ENCODE measurements around the gene MOB3B.
"Not testable (repeated sequence)": the region's sequence is repeated elsewhere in the genome, so short reads cannot be mapped to it uniquely, and the experiment has no call there.

MOB3B gene

GRCh38 chr9:27426511-27427271 lies 102.9 kb downstream of the MOB3B start:
- DNase-seq (ENCODE audit: low read depth in 2 of 3, low spot score in 2 of 3) = no peak

GRCh38 chr9:27425827-27426510 lies 103.6 kb downstream of the MOB3B start:
- DNase-seq (ENCODE audit: low read depth in 2 of 3, low spot score in 2 of 3) = no peak

- DNase-seq (ENCODE audit: low read depth in 2 of 3, low spot score in 2 of 3) = no peak
Measured at GRCh38 chr9:27423915-27424710, 105.5 kb downstream of the MOB3B start.

GRCh38 chr9:27422279-27422834 lies 107.3 kb downstream of the MOB3B start:
- no peak for DNase-seq (ENCODE audit: low read depth in 2 of 3, low spot score in 2 of 3)

GRCh38 chr9:27421577-27421976 lies 108.0 kb downstream of the MOB3B start:
- DNase-seq (ENCODE audit: low read depth in 2 of 3, low spot score in 2 of 3) = no peak

- DNase-seq (ENCODE audit: low read depth in 2 of 3, low spot score in 2 of 3) = not testable (repeated sequence)
Measured at GRCh38 chr9:27419558-27419957, 110.1 kb downstream of the MOB3B start.

- DNase-seq (ENCODE audit: low read depth in 2 of 3, low spot score in 2 of 3) = no peak
Measured at GRCh38 chr9:27414220-27414761, 115.3 kb downstream of the MOB3B start.

- DNase-seq (ENCODE audit: low read depth in 2 of 3, low spot score in 2 of 3) = no peak
Measured at GRCh38 chr9:27413511-27414219, 115.9 kb downstream of the MOB3B start.

GRCh38 chr9:27412963-27413362 lies 116.7 kb downstream of the MOB3B start:
- DNase-seq (ENCODE audit: low read depth in 2 of 3, low spot score in 2 of 3) = no peak

GRCh38 chr9:27412081-27412480 lies 117.5 kb downstream of the MOB3B start:
- no peak for DNase-seq (ENCODE audit: low read depth in 2 of 3, low spot score in 2 of 3)

GRCh38 chr9:27408482-27408881 lies 121.1 kb downstream of the MOB3B start:
- DNase-seq (ENCODE audit: low read depth in 2 of 3, low spot score in 2 of 3) = no peak

- no peak for DNase-seq (ENCODE audit: low read depth in 2 of 3, low spot score in 2 of 3)
Measured at GRCh38 chr9:27408001-27408400, 121.6 kb downstream of the MOB3B start.

GRCh38 chr9:27407491-27407890 lies 122.1 kb downstream of the MOB3B start:
- DNase-seq (ENCODE audit: low read depth in 2 of 3, low spot score in 2 of 3) = no peak

GRCh38 chr9:27404661-27405060 lies 125.0 kb downstream of the MOB3B start:
- no peak for DNase-seq (ENCODE audit: low read depth in 2 of 3, low spot score in 2 of 3)

GRCh38 chr9:27402626-27403025 lies 127.0 kb downstream of the MOB3B start:
- DNase-seq (ENCODE audit: low read depth in 2 of 3, low spot score in 2 of 3) = no peak

GRCh38 chr9:27400334-27400880 lies 129.2 kb downstream of the MOB3B start:
- DNase-seq (ENCODE audit: low read depth in 2 of 3, low spot score in 2 of 3) = no peak

- DNase-seq (ENCODE audit: low read depth in 2 of 3, low spot score in 2 of 3) = no peak
Measured at GRCh38 chr9:27398982-27399653, 130.5 kb downstream of the MOB3B start.

GRCh38 chr9:27396495-27396894 lies 133.1 kb downstream of the MOB3B start:
- DNase-seq (ENCODE audit: low read depth in 2 of 3, low spot score in 2 of 3) = no peak

- DNase-seq (ENCODE audit: low read depth in 2 of 3, low spot score in 2 of 3) = no peak
Measured at GRCh38 chr9:27395484-27395921, 134.1 kb downstream of the MOB3B start.

GRCh38 chr9:27394826-27395201 lies 134.8 kb downstream of the MOB3B start:
- no peak for DNase-seq (ENCODE audit: low read depth in 2 of 3, low spot score in 2 of 3)
